Measurements from ENCODE around the gene PTPRN2.

- TF ChIP-seq GATA2 (IDR thresholded peaks at IDR 0.05; ENCODE audit: low read depth, low read length) (no peak), GATA3 (IDR thresholded peaks at IDR 0.05; ENCODE audit: low read depth, low read length) (no peak)
These were observed 976.3 kb downstream of the PTPRN2 start for GRCh38 chr7:157611341-157611740.

Measured in SH-SY5Y (cell line).